Measurements from ENCODE around the gene RABGGTB.

DNA sequence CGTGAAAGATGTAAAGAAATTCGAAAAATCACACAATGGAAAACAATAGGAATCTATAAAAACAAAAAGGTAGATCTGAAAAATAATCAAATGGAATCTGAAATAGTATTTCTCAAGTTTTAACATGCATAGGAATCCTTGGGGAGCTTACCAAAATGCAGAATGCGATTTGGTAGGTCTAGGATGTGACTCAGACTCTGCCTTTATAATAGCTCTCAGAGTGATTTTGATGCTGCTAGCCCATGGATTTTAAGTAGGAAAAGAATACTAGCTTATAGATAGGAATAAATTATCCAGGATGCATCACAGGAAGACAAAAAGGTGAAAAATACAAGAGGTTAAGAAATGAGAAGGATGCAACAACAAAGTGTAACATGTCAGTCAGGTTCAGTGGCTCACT is 14.1 kb upstream of the RABGGTB start:
- TF ChIP-seq TAF1 (IDR thresholded peaks at IDR 0.05; ENCODE audit: borderline replicate concordance, insufficient read depth, low read length) (no peak), POLR2AphosphoS5 (IDR thresholded peaks at IDR 0.05; ENCODE audit: low read depth, low read length) (no peak), SIN3A (IDR thresholded peaks at IDR 0.05; ENCODE audit: borderline replicate concordance, insufficient read depth, low read length) (no peak)
- TF ChIP-seq, protein P1, sequence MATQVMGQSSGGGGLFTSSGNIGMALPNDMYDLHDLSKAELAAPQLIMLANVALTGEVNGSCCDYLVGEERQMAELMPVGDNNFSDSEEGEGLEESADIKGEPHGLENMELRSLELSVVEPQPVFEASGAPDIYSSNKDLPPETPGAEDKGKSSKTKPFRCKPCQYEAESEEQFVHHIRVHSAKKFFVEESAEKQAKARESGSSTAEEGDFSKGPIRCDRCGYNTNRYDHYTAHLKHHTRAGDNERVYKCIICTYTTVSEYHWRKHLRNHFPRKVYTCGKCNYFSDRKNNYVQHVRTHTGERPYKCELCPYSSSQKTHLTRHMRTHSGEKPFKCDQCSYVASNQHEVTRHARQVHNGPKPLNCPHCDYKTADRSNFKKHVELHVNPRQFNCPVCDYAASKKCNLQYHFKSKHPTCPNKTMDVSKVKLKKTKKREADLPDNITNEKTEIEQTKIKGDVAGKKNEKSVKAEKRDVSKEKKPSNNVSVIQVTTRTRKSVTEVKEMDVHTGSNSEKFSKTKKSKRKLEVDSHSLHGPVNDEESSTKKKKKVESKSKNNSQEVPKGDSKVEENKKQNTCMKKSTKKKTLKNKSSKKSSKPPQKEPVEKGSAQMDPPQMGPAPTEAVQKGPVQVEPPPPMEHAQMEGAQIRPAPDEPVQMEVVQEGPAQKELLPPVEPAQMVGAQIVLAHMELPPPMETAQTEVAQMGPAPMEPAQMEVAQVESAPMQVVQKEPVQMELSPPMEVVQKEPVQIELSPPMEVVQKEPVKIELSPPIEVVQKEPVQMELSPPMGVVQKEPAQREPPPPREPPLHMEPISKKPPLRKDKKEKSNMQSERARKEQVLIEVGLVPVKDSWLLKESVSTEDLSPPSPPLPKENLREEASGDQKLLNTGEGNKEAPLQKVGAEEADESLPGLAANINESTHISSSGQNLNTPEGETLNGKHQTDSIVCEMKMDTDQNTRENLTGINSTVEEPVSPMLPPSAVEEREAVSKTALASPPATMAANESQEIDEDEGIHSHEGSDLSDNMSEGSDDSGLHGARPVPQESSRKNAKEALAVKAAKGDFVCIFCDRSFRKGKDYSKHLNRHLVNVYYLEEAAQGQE (IDR thresholded peaks at IDR 0.05; ENCODE audit: insufficient read depth in 1 of 2, low read depth in 2 of 2, low read length in 2 of 2): no peak

Measured in PFSK-1 (cell line).